CD4-positive, alpha-beta T cell treated with Interleukin-2 at 100 ng/mL for 4 hours (primary cell): ENCODE data around the gene PPP1R7.

Experiments used
- DNase-seq: peaks from one replicate; pipeline ENCODE4 v3.0.0-alpha.2; 2020; ENCODE audit warnings: low spot score

Gene PPP1R7

GRCh38 chr2:241197947-241198346 is 47.7 kb downstream of the PPP1R7 start:
- DNase-seq: no peak

- no peak for DNase-seq
Measured at GRCh38 chr2:241198381-241199279, 48.4 kb downstream of the PPP1R7 start.

DNA sequence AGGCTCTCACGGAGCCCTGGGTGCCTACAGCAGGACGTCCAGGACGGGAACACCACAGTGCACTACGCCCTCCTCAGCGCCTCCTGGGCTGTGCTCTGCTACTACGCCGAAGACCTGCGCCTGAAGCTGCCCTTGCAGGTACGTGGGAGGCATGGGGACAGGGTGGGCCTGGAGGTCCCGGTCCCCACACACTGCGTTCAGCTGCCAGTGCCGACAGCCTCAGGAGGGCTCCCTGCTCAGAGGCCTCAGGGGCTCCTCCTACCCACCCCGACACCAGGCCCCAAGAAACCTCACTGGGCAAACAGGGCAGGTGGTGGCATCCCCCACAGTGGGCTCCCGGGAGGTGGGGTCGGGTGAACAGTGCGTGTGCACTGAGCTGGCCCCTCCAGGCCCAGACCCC is 49.0 kb downstream of the PPP1R7 start:
- DNase-seq: no peak

- DNase-seq: no peak
Measured at GRCh38 chr2:241199897-241200821, 49.9 kb downstream of the PPP1R7 start.

- no peak for DNase-seq
Measured at GRCh38 chr2:241200822-241201395, 50.6 kb downstream of the PPP1R7 start.

DNA sequence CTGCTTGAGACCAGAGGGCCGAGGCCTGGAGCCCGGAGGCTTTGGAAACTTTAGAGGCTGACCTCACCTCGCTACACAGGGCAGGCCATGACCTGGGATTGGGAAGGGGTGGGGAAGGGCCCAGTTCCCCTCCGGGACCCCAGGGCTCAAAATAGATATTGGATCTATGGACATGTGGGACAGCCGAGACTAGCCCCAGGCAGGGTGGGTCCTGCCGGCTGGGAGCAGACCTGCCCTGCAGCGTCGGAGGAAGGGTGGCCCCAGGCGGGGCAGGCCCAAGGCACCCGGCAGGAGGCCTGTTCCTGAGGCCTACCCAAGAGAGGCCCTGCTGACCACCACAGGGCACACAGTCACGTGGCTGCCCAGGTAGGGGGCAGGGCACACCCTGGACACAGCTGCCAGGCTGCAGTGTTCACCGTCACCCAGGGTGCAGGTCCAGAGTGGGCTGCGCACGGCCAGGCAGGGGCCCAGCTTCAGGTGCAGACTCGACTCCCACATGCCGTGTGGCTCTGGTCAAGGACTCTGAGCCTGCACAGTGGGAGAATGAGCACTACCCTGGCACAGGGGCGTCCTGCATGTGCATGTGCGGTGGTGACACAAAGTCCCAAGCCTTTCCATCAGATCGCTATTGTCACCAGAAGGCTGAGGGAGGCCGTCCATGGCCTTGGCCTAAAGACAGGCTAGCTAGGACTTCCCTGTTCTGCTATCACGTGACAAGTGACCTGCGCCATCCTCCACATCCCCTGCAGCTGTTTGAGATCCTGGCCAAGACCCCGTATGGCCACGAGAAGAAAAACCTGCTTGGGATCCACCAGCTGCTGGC is 51.4 kb downstream of the PPP1R7 start:
- DNase-seq: no peak

DNA sequence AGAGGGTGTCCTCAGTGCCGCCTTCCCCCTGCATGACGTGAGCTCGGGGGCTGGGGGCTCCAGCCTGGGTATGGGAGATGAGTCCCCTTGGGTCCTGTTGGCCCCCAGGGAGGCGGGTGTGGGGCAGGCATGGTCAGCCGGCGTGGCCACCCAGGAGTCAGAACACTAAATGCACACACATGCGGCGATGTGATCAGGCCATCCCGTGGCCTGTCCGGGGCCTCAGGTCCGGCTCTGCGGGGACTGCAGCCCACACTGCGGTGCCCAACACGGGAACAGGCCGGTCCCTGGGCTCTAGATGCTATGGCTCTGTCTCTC is 52.0 kb downstream of the PPP1R7 start:
- DNase-seq: no peak

DNA sequence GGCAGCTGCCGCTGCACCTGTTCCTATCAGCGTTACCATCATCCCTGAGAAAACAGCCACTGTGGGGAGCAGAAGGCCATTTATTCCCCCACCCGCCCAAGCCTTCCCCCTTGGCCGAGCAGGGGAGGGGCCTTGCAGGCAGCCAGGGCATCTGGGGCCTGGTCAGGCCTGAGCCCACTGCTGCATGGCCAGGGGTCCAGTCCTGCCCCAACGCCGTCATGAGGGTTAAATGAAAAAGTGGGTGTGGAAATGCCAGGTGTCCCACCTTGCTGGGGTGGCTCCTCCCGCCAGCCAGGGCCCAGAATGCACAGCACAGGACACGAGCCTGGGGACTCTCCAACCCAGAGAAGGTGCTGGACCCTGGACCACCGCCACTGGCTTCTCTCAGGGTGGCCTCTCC is 52.4 kb downstream of the PPP1R7 start:
- DNase-seq: no peak

DNA sequence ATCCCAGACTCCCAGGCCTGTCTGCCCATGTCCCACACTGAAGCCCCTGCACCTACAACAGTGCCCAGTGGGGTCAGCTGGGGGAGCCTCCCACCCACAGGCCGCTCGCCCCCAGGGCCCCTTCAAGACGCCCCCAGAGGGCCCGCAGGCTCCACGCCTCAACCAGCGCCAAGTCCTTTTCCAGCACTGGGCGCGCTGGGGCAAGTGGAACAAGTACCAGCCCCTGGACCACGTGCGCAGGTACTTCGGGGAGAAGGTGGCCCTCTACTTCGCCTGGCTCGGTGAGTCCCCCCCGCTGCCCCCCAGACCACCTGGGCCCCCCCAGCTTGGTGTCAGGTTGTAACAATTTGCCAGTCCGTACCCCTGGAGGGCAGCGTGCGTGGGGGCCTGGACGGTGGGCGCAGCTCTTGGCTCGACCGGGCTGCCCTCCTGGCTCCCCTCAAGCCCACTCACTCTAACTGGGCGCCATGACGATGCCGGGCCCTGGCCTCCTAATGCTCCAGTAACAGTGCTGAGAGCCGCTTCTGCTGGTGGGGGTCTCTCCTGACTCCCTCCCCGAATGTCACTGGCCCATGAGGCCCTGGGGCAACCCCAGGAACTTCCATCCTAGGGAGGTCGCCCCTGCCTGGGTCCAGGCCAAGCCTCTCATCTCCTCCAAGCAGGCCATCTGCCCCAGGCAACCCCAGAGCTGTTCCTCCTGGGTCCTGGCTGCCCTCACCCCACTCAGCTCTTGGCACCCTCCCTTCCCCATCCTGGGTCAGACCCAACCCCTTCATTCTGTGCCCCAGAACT is 53.1 kb downstream of the PPP1R7 start:
- no peak for DNase-seq

- DNase-seq: no peak
Measured at GRCh38 chr2:241204010-241204384, 53.7 kb downstream of the PPP1R7 start.

GRCh38 chr2:241204490-241204889 is 54.2 kb downstream of the PPP1R7 start:
- no peak for DNase-seq

DNA sequence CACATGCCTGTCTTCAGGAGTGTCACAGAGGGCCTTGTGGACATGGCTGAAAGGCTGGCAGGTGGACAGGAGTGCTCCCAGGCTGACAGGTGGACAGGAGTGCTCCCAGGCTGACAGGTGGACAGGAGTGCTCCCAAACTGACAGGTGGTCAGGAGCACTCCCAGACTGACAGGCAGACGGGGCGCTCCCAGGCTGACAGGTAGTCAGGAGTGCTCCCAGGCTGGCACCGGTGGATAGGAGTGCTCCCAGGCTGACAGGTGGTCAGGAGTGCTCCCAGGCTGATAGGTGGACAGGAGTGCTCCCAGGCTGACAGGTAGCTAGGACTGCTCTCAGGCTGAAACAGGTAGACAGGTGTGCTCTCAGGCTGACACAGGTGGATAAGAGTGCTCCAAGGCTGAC is 54.8 kb downstream of the PPP1R7 start:
- no peak for DNase-seq

DNA sequence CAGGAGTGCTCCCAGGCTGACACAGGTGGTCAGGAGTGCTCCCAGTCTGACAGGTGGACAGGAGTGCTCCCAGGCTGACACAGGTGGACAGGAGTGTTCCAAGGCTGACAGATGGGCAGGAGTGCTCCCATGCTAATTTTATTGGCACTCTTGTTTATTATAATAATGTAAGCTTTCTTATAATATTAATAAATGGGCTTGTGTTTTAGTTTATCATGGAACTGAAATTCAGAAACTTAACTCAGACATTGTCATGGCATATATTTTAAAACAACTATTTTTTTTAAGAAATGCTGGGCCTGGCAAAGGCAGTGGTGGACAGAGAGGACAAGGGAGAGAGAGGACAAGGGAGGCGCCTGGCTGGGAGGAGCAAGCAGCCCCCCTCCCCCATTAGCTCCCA is 56.9 kb downstream of the PPP1R7 start:
- no peak for DNase-seq

GRCh38 chr2:241207641-241208040 is 57.4 kb downstream of the PPP1R7 start:
- DNase-seq: no peak

DNA sequence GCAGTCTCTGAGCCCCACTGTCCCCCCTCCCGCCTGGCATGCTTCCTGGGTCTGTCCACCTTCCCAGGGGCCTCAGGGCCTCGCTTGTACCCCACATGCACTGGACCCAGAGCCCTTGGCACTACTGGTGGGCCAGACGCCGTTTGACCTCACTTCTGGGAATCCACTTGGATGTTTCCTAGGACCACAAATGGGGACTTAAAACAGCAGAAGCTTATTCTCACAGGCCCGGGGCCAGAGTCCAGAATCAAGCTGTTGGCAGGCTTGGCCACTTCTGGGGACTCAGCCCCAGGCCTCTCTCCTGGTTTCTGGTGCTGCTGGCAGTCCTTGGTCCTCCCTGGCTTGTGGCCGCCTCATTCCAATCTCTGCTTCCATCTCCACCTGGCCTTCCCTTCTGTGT is 57.8 kb downstream of the PPP1R7 start:
- DNase-seq: no peak

DNA sequence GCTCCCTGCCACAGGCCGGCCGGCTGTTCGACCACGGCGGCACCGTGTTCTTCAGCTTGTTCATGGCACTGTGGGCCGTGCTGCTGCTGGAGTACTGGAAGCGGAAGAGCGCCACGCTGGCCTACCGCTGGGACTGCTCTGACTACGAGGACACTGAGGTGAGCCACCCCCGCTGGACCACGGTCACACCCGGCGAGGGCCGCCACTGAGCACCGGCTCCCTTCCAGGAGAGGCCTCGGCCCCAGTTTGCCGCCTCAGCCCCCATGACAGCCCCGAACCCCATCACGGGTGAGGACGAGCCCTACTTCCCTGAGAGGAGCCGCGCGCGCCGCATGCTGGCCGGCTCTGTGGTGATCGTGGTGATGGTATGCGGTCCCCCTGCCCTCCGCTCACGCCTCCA is 59.0 kb downstream of the PPP1R7 start:
- no peak for DNase-seq

GRCh38 chr2:241211276-241211675 is 61.0 kb downstream of the PPP1R7 start:
- no peak for DNase-seq

GRCh38 chr2:241213041-241213440 is 62.8 kb downstream of the PPP1R7 start:
- no peak for DNase-seq

DNA sequence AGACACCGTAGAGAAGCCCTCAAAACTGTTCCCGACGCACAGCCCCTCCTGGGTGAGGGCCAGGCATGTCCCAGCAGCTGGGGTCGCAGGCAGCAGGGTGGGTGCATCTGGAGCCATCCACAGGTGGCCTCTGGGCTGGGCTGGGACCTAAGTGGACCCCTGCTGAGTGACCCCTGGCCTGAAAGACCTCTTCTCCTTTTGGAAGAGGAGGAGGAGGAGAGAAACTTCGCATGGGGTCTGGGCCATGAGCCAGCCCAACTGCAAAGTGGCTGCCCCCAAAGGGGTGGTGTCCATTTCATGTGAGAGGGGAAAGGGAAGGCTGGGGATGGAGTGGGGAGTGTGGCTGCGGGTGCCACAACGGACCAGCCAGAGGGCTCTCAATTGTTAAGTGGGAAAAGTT is 63.3 kb downstream of the PPP1R7 start:
- DNase-seq: no peak

DNA sequence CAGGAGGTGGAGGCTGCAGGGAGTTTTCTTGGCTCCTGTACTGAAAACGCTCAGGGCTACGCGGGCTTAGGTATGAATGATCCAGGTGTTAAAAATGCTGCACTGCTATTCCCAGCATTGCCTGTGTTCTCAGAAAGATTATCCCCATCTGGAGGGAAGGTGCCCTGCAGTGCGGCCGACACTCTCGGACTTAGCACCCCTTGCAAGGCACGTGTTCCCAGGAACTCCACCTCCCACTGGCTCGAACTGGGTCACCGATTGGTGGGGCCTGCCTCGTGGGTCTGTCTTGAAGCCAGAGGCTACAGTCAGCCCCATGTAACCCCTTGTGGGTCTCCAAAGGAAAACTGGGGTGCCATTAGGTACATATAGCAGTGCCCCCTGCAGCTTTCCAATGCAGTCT is 63.9 kb downstream of the PPP1R7 start:
- no peak for DNase-seq

DNA sequence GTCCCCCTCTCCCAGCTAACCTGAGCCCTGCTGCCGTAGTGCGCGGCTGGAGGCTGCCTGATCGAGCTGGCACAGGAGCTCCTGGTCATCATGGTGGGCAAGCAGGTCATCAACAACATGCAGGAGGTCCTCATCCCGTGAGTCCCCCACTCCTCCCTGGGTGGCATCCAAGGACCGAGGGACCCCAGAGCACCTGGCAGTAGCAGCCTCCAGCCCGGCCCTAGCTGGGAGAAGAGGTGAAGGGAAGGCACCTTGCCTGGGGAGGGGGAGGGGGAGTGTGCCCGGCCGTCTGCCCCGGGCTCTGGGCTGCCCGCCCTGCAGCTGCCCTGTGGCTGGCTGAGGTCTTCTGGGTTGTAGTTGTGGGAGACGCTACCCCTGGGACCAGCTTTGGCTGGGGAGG is 64.5 kb downstream of the PPP1R7 start:
- DNase-seq: no peak
